Measurements from ENCODE around the gene CUBN.

The CUBN gene

DNA sequence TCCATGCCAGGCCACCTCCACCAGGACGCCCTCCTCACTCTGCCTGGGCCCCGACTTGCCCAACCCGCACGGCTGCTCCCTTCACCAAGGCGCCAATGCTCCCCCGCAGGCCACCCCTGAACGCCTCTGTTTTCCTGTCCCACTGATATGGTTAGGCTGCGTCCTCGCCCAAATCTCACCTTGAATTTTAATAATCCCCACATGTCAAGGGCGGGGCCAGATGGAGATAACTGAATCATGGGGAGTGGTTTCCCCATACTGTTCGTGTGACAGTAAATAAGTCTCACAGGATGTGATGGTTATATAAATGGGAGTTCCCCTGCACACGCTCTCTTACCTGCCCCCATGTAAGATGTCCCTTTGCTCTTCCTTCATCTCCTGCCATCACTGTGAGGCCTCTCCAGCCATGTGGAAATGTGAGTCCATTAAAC lies 342.2 kb downstream of the CUBN start:
- DNase-seq (ENCODE audit: low read depth), result peak; percentile 67

- no peak for DNase-seq (ENCODE audit: low read depth)
Measured at GRCh38 chr10:16780338-16780880, 349.2 kb downstream of the CUBN start.

DNA sequence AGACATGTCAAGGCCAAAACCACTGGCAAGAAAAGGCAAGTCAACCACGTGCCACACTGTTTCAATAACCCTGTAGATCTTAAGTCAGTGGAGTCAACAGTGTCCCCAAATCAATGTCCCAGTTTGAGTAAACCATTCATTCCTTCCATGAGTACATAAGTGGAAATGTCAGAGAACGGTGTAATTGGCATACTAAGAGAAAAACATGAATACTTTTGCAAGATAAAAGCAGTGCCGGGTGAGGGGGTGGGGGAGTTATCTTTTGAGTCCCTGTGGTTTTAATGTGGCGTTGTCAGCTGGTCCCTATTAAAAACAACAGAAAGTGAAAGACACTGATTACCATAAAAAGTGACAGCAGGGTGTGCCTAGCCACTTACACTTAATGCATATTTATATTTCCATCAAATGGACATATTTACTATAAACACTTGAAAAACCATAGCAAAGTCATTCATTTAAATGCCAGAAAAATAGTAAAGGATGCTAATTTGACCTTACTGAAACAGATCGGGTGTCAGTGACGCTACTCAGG lies 350.2 kb downstream of the CUBN start:
- peak; percentile 20 for DNase-seq (ENCODE audit: low read depth)

- DNase-seq (ENCODE audit: low read depth), result no peak
Measured at GRCh38 chr10:16777473-16778370, 351.9 kb downstream of the CUBN start.

DNA sequence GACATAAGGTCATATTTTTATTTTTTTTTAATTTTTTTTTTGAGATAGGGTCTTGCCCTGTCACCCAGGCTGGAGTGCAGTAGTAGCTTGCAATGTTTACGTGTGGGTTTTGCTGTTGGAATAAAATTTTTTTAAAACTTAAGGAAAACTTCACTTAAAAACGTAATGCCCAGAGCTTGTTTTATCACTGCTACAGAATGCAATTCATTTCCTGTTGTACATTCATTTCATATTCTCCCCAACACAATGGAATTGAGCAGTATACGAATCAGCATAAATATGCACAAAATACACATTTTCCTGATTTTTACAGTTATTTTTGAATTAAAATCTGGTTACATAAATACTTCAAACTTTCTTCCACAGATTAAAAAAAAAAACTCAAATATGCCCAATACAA lies 352.7 kb downstream of the CUBN start:
- DNase-seq (ENCODE audit: low read depth), result no peak

All from T-helper 22 cell (primary cell).